ENCODE results near the gene SCN8A. TPM values are rescaled to one million over a fixed set of nuclear protein-coding genes. Genes with fewer than 3 reads are reported as not detected.
"Not testable (repeated sequence)": the region's sequence is repeated elsewhere in the genome, so short reads cannot be mapped to it uniquely, and the experiment has no call there.

SCN8A gene
- polyA plus RNA-seq, 2 of the 4 experiments (the other 2 are of a cell fraction), result 1.8 to 4.8 TPM

- no peak overlapping the region for H3K4me3 ChIP-seq
- H3K4me2 ChIP-seq, result no peak overlapping the region
- DNase-seq (ENCODE audit: low read depth in 1 of 2, low spot score in 1 of 2) (no peak), FAIRE-seq (no peak), ATAC-seq (no peak)
- WGBS (ENCODE audit: missing lambda C conversion rate), result 88% methylated on average over 6 of the region's 6 CpGs
- H3K9me3 ChIP-seq, result no peaks in the 10 kb centered on the region
- ChIA-PET POLR2A (no interaction called here), CTCF (no interaction called here)
- TF ChIP-seq NFE2L2 (conservative IDR thresholded peaks at IDR 0.05; ENCODE audit: low read length) (no peak), CEBPB (IDR thresholded peaks at IDR 0.05) (no peak), CBX8 (IDR thresholded peaks at IDR 0.05) (no peak), JUN (IDR thresholded peaks at IDR 0.05) (no peak), ZC3H11A (IDR thresholded peaks at IDR 0.05) (no peak), GATA3 (IDR thresholded peaks at IDR 0.05; ENCODE audit: borderline replicate concordance) (no peak), SREBF2 (IDR thresholded peaks at IDR 0.05) (no peak), SMC3 (IDR thresholded peaks at IDR 0.05) (no peak), RARB (CRISPR knock-in tag; IDR thresholded peaks at IDR 0.05) (no peak), BHLHE40 (IDR thresholded peaks at IDR 0.05; ENCODE audit: low read depth, low read length) (no peak), MAZ (IDR thresholded peaks at IDR 0.05; ENCODE audit: borderline replicate concordance, low read depth, low read length) (no peak), REST (IDR thresholded peaks at IDR 0.05) (no peak)
- no peak overlapping the region for H3K27ac ChIP-seq
- no peaks in the 10 kb centered on the region for H3K4me1 ChIP-seq
These were observed 206.3 kb downstream of the SCN8A start for GRCh38 chr12:51797301-51797700.

GRCh38 chr12:51798051-51798450 is 207.0 kb downstream of the SCN8A start:
- H3K4me2 ChIP-seq; H3K4me3 ChIP-seq; DNase-seq (ENCODE audit: low read depth in 1 of 2, low spot score in 1 of 2); POLR2A ChIA-PET; H3K27ac ChIP-seq; CTCF ChIA-PET; H3K4me1 ChIP-seq; FAIRE-seq; H3K9me3 ChIP-seq; ATAC-seq: not testable (repeated sequence)
- WGBS (ENCODE audit: missing lambda C conversion rate), result 77% methylated on average over 4 of the region's 4 CpGs

- H3K4me3 ChIP-seq, result no peak overlapping the region
- FAIRE-seq, result no peak
- POLR2A ChIA-PET, result no interaction called here
- H3K4me2 ChIP-seq, result no peak overlapping the region
- H3K27ac ChIP-seq, result no peak overlapping the region
- TF ChIP-seq JUN (IDR thresholded peaks at IDR 0.05) (no peak), E2F6 (IDR thresholded peaks at IDR 0.05; ENCODE audit: borderline replicate concordance, low read depth) (no peak), CBX2 (IDR thresholded peaks at IDR 0.05; ENCODE audit: borderline replicate concordance, low read depth) (no peak), HOXB13 (CRISPR knock-in tag; IDR thresholded peaks at IDR 0.05; ENCODE audit: low read depth) (no peak), HES2 (IDR thresholded peaks at IDR 0.05) (no peak), NFE2L2 (conservative IDR thresholded peaks at IDR 0.05; ENCODE audit: low read length) (no peak), PHF8 (IDR thresholded peaks at IDR 0.05; ENCODE audit: borderline replicate concordance, low read depth) (no peak), CTCF (IDR thresholded peaks at IDR 0.05) (no peak), CHD2 (IDR thresholded peaks at IDR 0.05; ENCODE audit: low read length, partially characterized antibody) (no peak), FOSB (CRISPR knock-in tag; IDR thresholded peaks at IDR 0.05) (no peak), MAZ (IDR thresholded peaks at IDR 0.05; ENCODE audit: borderline replicate concordance, low read depth, low read length) (no peak)
- DNase-seq (ENCODE audit: low read depth in 1 of 2, low spot score in 1 of 2), result no peak
- 100% methylated on average over 1 of the region's 1 CpG for WGBS (ENCODE audit: missing lambda C conversion rate)
- no peak for ATAC-seq
- no peaks in the 10 kb centered on the region for H3K9me3 ChIP-seq
- H3K4me1 ChIP-seq, result no peaks in the 10 kb centered on the region
- CTCF ChIA-PET, result no interaction called here
These were observed 207.5 kb downstream of the SCN8A start for GRCh38 chr12:51798501-51798900.

Measured in A549 (cell line).